ENCODE measurements around the gene RPRD1B. TPM values are rescaled to one million over a fixed set of nuclear protein-coding genes. Genes with fewer than 3 reads are reported as not detected.
A peak's percentile ranks its signal among the peaks of the same experiment; 100 is the strongest.

RPRD1B gene
- total and polyA plus RNA-seq, 2 of the 13 experiments (the other 11 are each of a cell fraction or from before 2014, with no cell fraction given), result 31.1 to 41.5 TPM

- TF ChIP-seq EP300 (IDR thresholded peaks at IDR 0.05; ENCODE audit: low read depth in 2 of 2, low read length in 2 of 2) (0 out of 4 replicates have a peak, but pooled peaks of 1 of the 2 experiments have one; percentile 21), EP300 (CRISPR knock-in tag; IDR thresholded peaks at IDR 0.05; ENCODE audit: borderline replicate concordance) (no peak), ZBTB25 (CRISPR knock-in tag; IDR thresholded peaks at IDR 0.05) (no peak), THAP8 (CRISPR knock-in tag; IDR thresholded peaks at IDR 0.05; ENCODE audit: borderline replicate concordance) (no peak), IKZF1 (IDR thresholded peaks at IDR 0.05) (no peak), SRSF4 (IDR thresholded peaks at IDR 0.05; ENCODE audit: low read depth, low read length, poor library complexity, severe bottlenecking) (no peak), SOX13 (IDR thresholded peaks at IDR 0.05) (no peak), SOX13 (CRISPR knock-in tag; conservative IDR thresholded peaks at IDR 0.05 in 1 of 2, IDR thresholded peaks at IDR 0.05 in 1 of 2) (0 out of 4 replicates have a peak, but pooled peaks of 1 of the 2 experiments have one; percentile 24), ZNF256 (CRISPR knock-in tag; conservative IDR thresholded peaks at IDR 0.05) (no peak), TEAD3 (CRISPR knock-in tag; optimal IDR thresholded peaks at IDR 0.05; ENCODE audit: borderline replicate concordance) (peak; percentile 37), SYNCRIP (IDR thresholded peaks at IDR 0.05; ENCODE audit: insufficient read depth, low read depth, low read length) (no peak), ZNF460 (CRISPR knock-in tag; IDR thresholded peaks at IDR 0.05; ENCODE audit: borderline replicate concordance) (no peak), TFE3 (CRISPR knock-in tag; IDR thresholded peaks at IDR 0.05) (no peak), ZNF574 (CRISPR knock-in tag; IDR thresholded peaks at IDR 0.05) (no peak), ZNF557 (CRISPR knock-in tag; IDR thresholded peaks at IDR 0.05) (no peak), ZNF720 (CRISPR knock-in tag; IDR thresholded peaks at IDR 0.05) (no peak), GLMP (CRISPR knock-in tag; IDR thresholded peaks at IDR 0.05; ENCODE audit: borderline replicate concordance) (no peak), ATF2 (CRISPR knock-in tag; IDR thresholded peaks at IDR 0.05) (no peak), ZNF275 (CRISPR knock-in tag; IDR thresholded peaks at IDR 0.05; ENCODE audit: borderline replicate concordance) (no peak)
Observed at GRCh38 chr20:37990571-37991151, 42.9 kb upstream of the RPRD1B start (continued).
